GM23338 (cell line): ENCODE results near the gene TXNDC15. TPM values are rescaled to one million over a fixed set of nuclear protein-coding genes. Genes with fewer than 3 reads are reported as not detected.

Experiments used
- ATAC-seq: fragments of 200-7000 bp; cut with Tn5 transposase; 3 replicates; pipeline ENCODE4 v1.9.1; 2020
- DNase-seq: peaks from one replicate; pipeline ENCODE4 v3.0.0-alpha.2; 2015; ENCODE audit warnings: low spot score
- H2AFZ ChIP-seq: fragments of 200-600 bp; sonication (generic); 2 replicates; pipeline ENCODE4 v1.8.0; 2016; ENCODE audit warnings: antibody characterized with exemption, mild to moderate bottlenecking, moderate library complexity
- H3F3A ChIP-seq: fragments of 200-600 bp; sonication (generic); replicated peaks from 2 replicates; pipeline ENCODE4 v1.8.0; 2017; ENCODE audit warnings: antibody characterized with exemption, mixed run types, low read depth
- H3K27ac ChIP-seq: fragments of 200-600 bp; sonication (generic); 2 replicates; pipeline ENCODE4 v1.6.1; 2016; ENCODE audit warnings: low read depth
- H3K27me3 ChIP-seq: fragments of 200-600 bp; sonication (generic); 2 replicates; pipeline ENCODE4 v1.8.0; 2016; ENCODE audit warnings: mild to moderate bottlenecking, mixed run types, moderate library complexity; ENCODE audit not compliant: insufficient read depth
- H3K36me3 ChIP-seq: fragments of 200-600 bp; sonication (generic); 2 replicates; pipeline ENCODE4 v1.8.0; 2016; ENCODE audit warnings: mild to moderate bottlenecking; ENCODE audit not compliant: insufficient read depth
- H3K4me1 ChIP-seq: fragments of 200-600 bp; sonication (generic); 2 replicates; pipeline ENCODE4 v1.8.0; 2016; ENCODE audit warnings: mild to moderate bottlenecking, moderate library complexity; ENCODE audit not compliant: insufficient read depth
- H3K4me2 ChIP-seq: fragments of 200-600 bp; sonication (generic); 2 replicates; pipeline ENCODE4 v1.7.1; 2017; ENCODE audit warnings: mixed run types
- H3K4me3 ChIP-seq: fragments of 200-600 bp; sonication (generic); 2 replicates; pipeline ENCODE4 v1.6.1; 2016; ENCODE audit warnings: mixed run types
- H3K79me2 ChIP-seq: fragments of 200-600 bp; sonication (generic); replicated peaks from 2 replicates; pipeline ENCODE4 v1.8.0; 2017; ENCODE audit warnings: mild to moderate bottlenecking; ENCODE audit not compliant: insufficient read depth
- H3K9me2 ChIP-seq: fragments of 200-600 bp; sonication (generic); 2 replicates; pipeline ENCODE4 v1.8.0; 2017; ENCODE audit not compliant: insufficient read depth
- H4K20me1 ChIP-seq: fragments of 200-600 bp; sonication (generic); replicated peaks from 2 replicates; pipeline ENCODE4 v1.8.0; 2017; ENCODE audit warnings: mild to moderate bottlenecking; ENCODE audit not compliant: insufficient read depth
- H3K27ac Mint-ChIP-seq: 2 replicates; pipeline ENCODE4 v1.8.0; 2020; ENCODE audit warnings: inconsistent platforms, mild to moderate bottlenecking, moderate library complexity, mixed read lengths
- H3K27me3 Mint-ChIP-seq: 3 replicates; pipeline ENCODE4 v1.8.0; 2022; ENCODE audit warnings: low read depth, mild to moderate bottlenecking, moderate library complexity, mixed read lengths, inconsistent platforms; ENCODE audit not compliant: insufficient read depth, poor library complexity
- H3K36me3 Mint-ChIP-seq: 3 replicates; pipeline ENCODE4 v1.8.0; 2021; ENCODE audit warnings: low read depth, mild to moderate bottlenecking, inconsistent platforms, moderate library complexity, mixed read lengths
- H3K4me1 Mint-ChIP-seq: 3 replicates; pipeline ENCODE4 v1.8.0; 2020; ENCODE audit warnings: mild to moderate bottlenecking, inconsistent platforms, mixed read lengths
- H3K4me3 Mint-ChIP-seq: 3 replicates; pipeline ENCODE4 v1.8.0; 2021; ENCODE audit warnings: moderate library complexity, mild to moderate bottlenecking, inconsistent platforms, mixed read lengths
- H3K9me3 Mint-ChIP-seq: 3 replicates; pipeline ENCODE4 v1.8.0; 2020; ENCODE audit warnings: moderate library complexity, mild to moderate bottlenecking, inconsistent platforms, mixed read lengths
- CREB1 ChIP-seq: fragments of 250-450 bp; sonication (Bioruptor Pico); IDR thresholded peaks from 2 replicates; pipeline ENCODE4 v1.5.0; 2020; ENCODE audit warnings: low read depth, mild to moderate bottlenecking, moderate library complexity
- EZH2 ChIP-seq: fragments of 200-600 bp; sonication (generic); IDR thresholded peaks from one replicate; pipeline ENCODE4 v1.8.0; 2017; ENCODE audit warnings: antibody characterized with exemption, mild to moderate bottlenecking, low read depth; ENCODE audit not compliant: unreplicated experiment
- POLR2AphosphoS5 ChIP-seq: IDR thresholded peaks from 2 replicates; pipeline ENCODE4 v1.6.1; 2016; ENCODE audit warnings: antibody characterized with exemption, low read depth
- ZNF114 ChIP-seq: fragments of 250-450 bp; sonication (Bioruptor Pico); IDR thresholded peaks from 2 replicates; pipeline ENCODE4 v1.5.0; 2020; ENCODE audit warnings: mild to moderate bottlenecking, moderate library complexity
- polyA plus RNA-seq: library from polyadenylated mRNA; unstranded; fragments of >200 nt; fragmentation: Nextera tagmentation; extraction: Ambion mirVana; gene quantifications from 2 replicates; pipeline ENCODE4 v1.2.1, GENCODE V29; 2016
- total RNA-seq: library from RNA; depleted of rRNA; stranded (reverse); fragments of >200 nt; shearing (Covaris generic); gene quantifications from 2 replicates; pipeline ENCODE4 v1.2.3, GENCODE V29; 2014
- TF ChIP-seq, protein P1 (sequence below), 2 experiments: fragments of 200-600 bp in 1 of 2; sonication (generic) in 1 of 2; conservative IDR thresholded peaks; 2 replicates each; pipeline versions ENCODE4 v1.5.1 to v1.6.1; 2016 to 2017; ENCODE audit warnings: antibody characterized with exemption in 2 of 2, low read depth in 2 of 2, mild to moderate bottlenecking in 2 of 2, moderate library complexity in 1 of 2
- TF ChIP-seq, protein P2 (sequence below): IDR thresholded peaks from one replicate; pipeline ENCODE4 v1.6.1; 2018; ENCODE audit warnings: antibody characterized with exemption; ENCODE audit not compliant: unreplicated experiment
- TF ChIP-seq, protein P3 (sequence below): fragments of 250-450 bp; sonication (Bioruptor Pico); IDR thresholded peaks from 2 replicates; pipeline ENCODE4 v1.5.0; 2020; ENCODE audit warnings: mild to moderate bottlenecking, moderate library complexity

The TXNDC15 gene
- total and polyA plus RNA-seq, 2 experiments from 2014 or later = 24.4 to 28.5 TPM

DNA sequence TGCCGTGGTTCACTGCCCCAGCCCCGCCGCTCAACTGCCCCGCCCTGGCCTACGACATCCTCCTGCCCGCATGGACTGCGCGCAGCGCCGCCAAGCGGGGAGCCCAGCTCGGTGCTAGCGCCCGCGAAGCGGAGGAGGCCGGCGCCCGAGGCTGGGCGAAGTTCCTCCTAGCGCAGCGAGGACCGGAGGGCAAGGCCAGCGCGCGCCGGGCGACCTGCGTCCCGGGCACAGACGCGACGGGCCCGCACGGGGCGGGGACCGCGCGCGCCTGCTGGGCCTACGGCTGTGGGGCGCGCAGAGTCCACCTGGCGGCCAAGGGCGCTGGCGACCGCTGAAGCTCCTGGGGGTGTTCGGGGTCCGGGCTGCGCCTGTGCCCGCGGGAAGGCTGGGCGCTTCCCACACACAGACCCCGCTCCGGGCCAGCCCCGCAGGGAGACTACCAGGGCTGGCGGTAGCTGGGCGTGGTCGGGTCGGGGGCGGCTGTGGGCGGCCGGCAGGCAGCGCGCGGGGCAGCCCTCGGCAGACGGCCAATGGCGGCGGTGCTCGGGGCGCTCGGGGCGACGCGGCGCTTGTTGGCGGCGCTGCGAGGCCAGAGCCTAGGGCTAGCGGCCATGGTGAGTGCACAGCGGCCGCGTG lies 30.6 kb downstream of the TXNDC15 start, which contains the start of gene PCBD2:
TSS of gene PCBD2 (plus strand) at position 522 of the 636 bp plus-strand sequence. CDS start at position 531, 9 bp downstream.
- H3K4me2 ChIP-seq = peak within 1 kb of the TSS; percentile 75
- H3K4me3 ChIP-seq = peak within 1 kb of the TSS; percentile 61
- DNase-seq (peak; percentile 96), ATAC-seq (peak; percentile 89)
- TF ChIP-seq, protein P1, sequence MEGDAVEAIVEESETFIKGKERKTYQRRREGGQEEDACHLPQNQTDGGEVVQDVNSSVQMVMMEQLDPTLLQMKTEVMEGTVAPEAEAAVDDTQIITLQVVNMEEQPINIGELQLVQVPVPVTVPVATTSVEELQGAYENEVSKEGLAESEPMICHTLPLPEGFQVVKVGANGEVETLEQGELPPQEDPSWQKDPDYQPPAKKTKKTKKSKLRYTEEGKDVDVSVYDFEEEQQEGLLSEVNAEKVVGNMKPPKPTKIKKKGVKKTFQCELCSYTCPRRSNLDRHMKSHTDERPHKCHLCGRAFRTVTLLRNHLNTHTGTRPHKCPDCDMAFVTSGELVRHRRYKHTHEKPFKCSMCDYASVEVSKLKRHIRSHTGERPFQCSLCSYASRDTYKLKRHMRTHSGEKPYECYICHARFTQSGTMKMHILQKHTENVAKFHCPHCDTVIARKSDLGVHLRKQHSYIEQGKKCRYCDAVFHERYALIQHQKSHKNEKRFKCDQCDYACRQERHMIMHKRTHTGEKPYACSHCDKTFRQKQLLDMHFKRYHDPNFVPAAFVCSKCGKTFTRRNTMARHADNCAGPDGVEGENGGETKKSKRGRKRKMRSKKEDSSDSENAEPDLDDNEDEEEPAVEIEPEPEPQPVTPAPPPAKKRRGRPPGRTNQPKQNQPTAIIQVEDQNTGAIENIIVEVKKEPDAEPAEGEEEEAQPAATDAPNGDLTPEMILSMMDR (conservative IDR thresholded peaks at IDR 0.05; ENCODE audit: low read depth in 2 of 2) = peak; percentile 66 to 90
- TF ChIP-seq CREB1 (CRISPR knock-in tag) (peak; percentile 72), POLR2AphosphoS5 (peak; percentile 50), EZH2 (no peak), ZNF114 (CRISPR knock-in tag) (no peak)
- TF ChIP-seq, protein P2, sequence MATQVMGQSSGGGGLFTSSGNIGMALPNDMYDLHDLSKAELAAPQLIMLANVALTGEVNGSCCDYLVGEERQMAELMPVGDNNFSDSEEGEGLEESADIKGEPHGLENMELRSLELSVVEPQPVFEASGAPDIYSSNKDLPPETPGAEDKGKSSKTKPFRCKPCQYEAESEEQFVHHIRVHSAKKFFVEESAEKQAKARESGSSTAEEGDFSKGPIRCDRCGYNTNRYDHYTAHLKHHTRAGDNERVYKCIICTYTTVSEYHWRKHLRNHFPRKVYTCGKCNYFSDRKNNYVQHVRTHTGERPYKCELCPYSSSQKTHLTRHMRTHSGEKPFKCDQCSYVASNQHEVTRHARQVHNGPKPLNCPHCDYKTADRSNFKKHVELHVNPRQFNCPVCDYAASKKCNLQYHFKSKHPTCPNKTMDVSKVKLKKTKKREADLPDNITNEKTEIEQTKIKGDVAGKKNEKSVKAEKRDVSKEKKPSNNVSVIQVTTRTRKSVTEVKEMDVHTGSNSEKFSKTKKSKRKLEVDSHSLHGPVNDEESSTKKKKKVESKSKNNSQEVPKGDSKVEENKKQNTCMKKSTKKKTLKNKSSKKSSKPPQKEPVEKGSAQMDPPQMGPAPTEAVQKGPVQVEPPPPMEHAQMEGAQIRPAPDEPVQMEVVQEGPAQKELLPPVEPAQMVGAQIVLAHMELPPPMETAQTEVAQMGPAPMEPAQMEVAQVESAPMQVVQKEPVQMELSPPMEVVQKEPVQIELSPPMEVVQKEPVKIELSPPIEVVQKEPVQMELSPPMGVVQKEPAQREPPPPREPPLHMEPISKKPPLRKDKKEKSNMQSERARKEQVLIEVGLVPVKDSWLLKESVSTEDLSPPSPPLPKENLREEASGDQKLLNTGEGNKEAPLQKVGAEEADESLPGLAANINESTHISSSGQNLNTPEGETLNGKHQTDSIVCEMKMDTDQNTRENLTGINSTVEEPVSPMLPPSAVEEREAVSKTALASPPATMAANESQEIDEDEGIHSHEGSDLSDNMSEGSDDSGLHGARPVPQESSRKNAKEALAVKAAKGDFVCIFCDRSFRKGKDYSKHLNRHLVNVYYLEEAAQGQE = no peak
- no peaks in the 10 kb centered on the region for H3K27me3 ChIP-seq
- H3K4me1 Mint-ChIP-seq = peaks cover 9% of the 10 kb centered on the region
- H3K4me1 ChIP-seq = peaks cover 10% of the 10 kb centered on the region; the same call in 1 of the 2 replicates
- H2AFZ ChIP-seq = peak within 1 kb of the TSS; percentile 94
- peak within 1 kb of the TSS; percentile 98 for H3K27ac ChIP-seq
- H3K9me2 ChIP-seq = no peaks in the 10 kb centered on the region
- peaks cover 5% of the 10 kb centered on the region; the same call in 1 of the 2 replicates for H3F3A ChIP-seq
- H3K36me3 Mint-ChIP-seq = peaks cover 14% of the 10 kb centered on the region; the same call in 2 of the 3 replicates
- no peaks in the 10 kb centered on the region for H4K20me1 ChIP-seq
- peak within 1 kb of the TSS; percentile 96 for H3K4me3 Mint-ChIP-seq
- peaks cover 16% of the 10 kb centered on the region for H3K79me2 ChIP-seq
- H3K9me3 Mint-ChIP-seq = no peaks in the 10 kb centered on the region
- H3K27me3 Mint-ChIP-seq = peaks cover 13% of the 10 kb centered on the region
- H3K27ac Mint-ChIP-seq = peak within 1 kb of the TSS; percentile 97
- no peaks in the 10 kb centered on the region for H3K36me3 ChIP-seq

DNA sequence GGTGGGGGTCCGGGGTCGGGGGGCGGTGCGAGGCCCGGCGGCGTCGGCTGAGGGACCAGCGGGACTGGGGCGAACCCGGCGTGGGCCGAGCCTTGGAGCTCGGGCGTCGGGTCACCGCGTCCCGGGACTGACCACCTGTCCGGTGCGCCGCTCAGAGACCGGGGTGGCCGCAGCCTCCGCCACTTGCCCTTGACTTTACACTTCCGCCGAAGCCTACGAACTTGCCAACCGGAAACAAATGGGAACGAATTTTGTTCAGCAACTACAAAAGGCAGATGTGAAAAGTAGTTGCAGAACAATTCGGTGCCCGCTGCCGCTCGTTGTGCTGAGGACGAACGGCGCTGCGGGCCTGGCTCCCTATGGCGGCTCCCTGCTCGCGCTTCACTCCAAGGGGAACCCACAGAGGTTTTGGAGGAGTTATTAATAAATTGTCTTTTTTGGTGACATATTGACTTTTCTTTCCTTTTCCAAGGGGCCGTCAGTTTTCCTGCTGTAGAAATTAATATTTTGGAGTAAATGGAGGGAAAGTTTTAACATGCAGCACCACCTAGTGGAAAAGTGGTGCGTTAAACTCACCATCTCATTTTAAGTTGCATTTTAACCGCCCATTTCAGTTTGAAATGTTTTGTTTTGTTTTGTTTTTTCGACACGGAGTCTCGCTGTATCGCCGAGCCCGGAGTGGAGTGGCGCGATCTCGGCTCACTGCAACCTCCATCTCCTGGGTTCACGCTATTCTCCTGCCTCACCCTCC lies 31.2 kb downstream of the TXNDC15 start:
- Histone ChIP-seq H3K9me2 (no peaks in the 10 kb centered on the region), H3K79me2 (peaks cover 16% of the 10 kb centered on the region), H3K36me3 (no peaks in the 10 kb centered on the region), H2AFZ (peak overlapping the region; percentile 40), H3K4me2 (peak overlapping the region; percentile 75), H3K27me3 (no peaks in the 10 kb centered on the region), H4K20me1 (no peaks in the 10 kb centered on the region), H3K27ac (peak overlapping the region; percentile 78), H3K4me3 (peak overlapping the region; percentile 61), H3F3A (peaks cover 5% of the 10 kb centered on the region; the same call in 1 of the 2 replicates), H3K4me1 (peaks cover 10% of the 10 kb centered on the region; the same call in 1 of the 2 replicates)
- Mint-ChIP-seq H3K27me3 (peaks cover 13% of the 10 kb centered on the region), H3K4me1 (peaks cover 9% of the 10 kb centered on the region), H3K36me3 (peaks cover 18% of the 10 kb centered on the region; the same call in 2 of the 3 replicates), H3K4me3 (peak overlapping the region; percentile 96), H3K27ac (peak overlapping the region; percentile 97), H3K9me3 (no peaks in the 10 kb centered on the region)
- ATAC-seq (peak; percentile 7), DNase-seq (peak; percentile 71)
- TF ChIP-seq CREB1 (CRISPR knock-in tag) = no peak
- TF ChIP-seq, protein P3, sequence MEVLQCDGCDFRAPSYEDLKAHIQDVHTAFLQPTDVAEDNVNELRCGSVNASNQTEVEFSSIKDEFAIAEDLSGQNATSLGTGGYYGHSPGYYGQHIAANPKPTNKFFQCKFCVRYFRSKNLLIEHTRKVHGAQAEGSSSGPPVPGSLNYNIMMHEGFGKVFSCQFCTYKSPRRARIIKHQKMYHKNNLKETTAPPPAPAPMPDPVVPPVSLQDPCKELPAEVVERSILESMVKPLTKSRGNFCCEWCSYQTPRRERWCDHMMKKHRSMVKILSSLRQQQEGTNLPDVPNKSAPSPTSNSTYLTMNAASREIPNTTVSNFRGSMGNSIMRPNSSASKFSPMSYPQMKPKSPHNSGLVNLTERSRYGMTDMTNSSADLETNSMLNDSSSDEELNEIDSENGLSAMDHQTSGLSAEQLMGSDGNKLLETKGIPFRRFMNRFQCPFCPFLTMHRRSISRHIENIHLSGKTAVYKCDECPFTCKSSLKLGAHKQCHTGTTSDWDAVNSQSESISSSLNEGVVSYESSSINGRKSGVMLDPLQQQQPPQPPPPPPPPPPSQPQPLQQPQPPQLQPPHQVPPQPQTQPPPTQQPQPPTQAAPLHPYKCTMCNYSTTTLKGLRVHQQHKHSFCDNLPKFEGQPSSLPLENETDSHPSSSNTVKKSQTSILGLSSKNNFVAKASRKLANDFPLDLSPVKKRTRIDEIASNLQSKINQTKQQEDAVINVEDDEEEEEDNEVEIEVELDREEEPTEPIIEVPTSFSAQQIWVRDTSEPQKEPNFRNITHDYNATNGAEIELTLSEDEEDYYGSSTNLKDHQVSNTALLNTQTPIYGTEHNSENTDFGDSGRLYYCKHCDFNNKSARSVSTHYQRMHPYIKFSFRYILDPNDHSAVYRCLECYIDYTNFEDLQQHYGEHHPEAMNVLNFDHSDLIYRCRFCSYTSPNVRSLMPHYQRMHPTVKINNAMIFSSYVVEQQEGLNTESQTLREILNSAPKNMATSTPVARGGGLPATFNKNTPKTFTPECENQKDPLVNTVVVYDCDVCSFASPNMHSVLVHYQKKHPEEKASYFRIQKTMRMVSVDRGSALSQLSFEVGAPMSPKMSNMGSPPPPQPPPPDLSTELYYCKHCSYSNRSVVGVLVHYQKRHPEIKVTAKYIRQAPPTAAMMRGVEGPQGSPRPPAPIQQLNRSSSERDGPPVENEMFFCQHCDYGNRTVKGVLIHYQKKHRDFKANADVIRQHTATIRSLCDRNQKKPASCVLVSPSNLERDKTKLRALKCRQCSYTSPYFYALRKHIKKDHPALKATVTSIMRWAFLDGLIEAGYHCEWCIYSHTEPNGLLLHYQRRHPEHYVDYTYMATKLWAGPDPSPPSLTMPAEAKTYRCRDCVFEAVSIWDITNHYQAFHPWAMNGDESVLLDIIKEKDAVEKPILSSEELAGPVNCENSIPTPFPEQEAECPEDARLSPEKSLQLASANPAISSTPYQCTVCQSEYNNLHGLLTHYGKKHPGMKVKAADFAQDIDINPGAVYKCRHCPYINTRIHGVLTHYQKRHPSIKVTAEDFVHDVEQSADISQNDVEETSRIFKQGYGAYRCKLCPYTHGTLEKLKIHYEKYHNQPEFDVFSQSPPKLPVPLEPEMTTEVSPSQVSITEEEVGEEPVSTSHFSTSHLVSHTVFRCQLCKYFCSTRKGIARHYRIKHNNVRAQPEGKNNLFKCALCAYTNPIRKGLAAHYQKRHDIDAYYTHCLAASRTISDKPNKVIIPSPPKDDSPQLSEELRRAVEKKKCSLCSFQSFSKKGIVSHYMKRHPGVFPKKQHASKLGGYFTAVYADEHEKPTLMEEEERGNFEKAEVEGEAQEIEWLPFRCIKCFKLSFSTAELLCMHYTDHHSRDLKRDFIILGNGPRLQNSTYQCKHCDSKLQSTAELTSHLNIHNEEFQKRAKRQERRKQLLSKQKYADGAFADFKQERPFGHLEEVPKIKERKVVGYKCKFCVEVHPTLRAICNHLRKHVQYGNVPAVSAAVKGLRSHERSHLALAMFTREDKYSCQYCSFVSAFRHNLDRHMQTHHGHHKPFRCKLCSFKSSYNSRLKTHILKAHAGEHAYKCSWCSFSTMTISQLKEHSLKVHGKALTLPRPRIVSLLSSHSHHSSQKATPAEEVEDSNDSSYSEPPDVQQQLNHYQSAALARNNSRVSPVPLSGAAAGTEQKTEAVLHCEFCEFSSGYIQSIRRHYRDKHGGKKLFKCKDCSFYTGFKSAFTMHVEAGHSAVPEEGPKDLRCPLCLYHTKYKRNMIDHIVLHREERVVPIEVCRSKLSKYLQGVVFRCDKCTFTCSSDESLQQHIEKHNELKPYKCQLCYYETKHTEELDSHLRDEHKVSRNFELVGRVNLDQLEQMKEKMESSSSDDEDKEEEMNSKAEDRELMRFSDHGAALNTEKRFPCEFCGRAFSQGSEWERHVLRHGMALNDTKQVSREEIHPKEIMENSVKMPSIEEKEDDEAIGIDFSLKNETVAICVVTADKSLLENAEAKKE (CRISPR knock-in tag) = no peak
